HG02938 (cell line): ENCODE measurements around the gene SELENOF.
"Not testable (repeated sequence)": the region's sequence is repeated elsewhere in the genome, so short reads cannot be mapped to it uniquely, and the experiment has no call there.

Source experiments
- ATAC-seq: cut with Tn5 transposase; IDR thresholded peaks from one replicate; pipeline ENCODE4 v1.9.1; 2021; ENCODE audit warnings: mild to moderate bottlenecking, moderate library complexity; ENCODE audit not compliant: unreplicated experiment

Gene SELENOF

GRCh38 chr1:86922445-86922844 lies 8.5 kb upstream of the SELENOF start:
- no peak for ATAC-seq

- no peak for ATAC-seq
These were observed 2.8 kb upstream of the SELENOF start for GRCh38 chr1:86916752-86917151.

- ATAC-seq: no peak
These were observed 1.9 kb upstream of the SELENOF start for GRCh38 chr1:86915737-86916235.

DNA sequence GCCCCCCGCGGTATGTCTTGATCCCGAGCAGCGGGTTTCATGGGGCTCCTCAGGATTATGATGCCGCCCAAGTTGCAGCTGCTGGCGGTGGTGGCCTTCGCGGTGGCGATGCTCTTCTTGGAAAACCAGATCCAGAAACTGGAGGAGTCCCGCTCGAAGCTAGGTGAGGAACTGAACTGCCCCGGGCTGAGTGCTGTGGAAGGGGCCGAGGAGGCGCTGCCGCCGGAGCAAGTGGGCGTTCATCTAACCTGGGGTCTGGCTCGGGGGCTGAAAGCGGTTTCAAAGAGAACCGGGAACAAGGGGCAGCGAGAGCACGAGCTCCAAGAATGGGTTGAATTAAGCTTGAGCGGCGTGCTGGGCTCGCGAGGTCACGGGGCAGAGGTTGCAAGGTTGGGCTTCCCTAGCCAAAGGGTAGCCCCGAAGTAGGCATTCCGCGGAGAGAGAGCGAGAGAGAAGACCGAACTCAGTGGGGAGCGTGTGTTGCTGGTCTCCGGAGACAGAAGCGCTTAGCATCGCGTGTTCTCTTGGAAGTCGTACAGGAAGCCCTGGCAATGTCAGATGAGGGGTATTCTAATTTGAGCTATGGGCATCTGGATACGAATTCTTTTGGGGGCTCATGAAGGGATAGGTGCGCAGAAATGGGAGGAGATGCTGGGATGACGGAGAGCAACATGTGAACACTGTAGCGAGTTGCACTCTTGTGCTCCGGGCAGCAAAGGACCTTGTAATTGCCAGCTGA lies 1.2 kb upstream of the SELENOF start:
- ATAC-seq: peak; percentile 20

GRCh38 chr1:86914601-86914997 lies 673 bp upstream of the SELENOF start, which contains the start of gene HS2ST1:
Gene HS2ST1 (plus strand): TSS chr1:86914635.
- no peak for ATAC-seq

DNA sequence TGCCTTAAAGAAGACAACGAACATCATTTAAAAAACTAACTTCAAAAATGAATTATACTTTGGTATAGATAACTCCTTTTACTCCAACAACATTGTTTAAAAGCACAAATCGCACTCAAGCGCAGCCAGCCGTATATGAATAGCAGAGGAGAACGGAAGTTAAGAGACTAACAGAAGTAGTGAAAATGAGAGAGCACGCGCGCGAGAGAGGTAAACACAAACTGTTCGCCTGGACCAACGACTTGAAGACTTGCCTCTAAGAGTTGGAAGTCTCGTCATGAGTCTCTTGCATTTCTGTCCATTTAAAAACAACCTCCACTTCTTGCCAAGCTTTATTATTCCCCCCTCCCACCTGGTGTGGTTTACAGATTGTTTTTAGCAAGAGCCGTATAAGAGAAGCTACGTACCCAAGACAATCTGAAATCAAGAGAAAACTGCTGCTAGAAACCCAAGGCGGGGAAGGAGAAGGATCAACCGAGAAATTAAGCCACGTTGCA lies 479 bp downstream of the SELENOF start:
- no peak for ATAC-seq

DNA sequence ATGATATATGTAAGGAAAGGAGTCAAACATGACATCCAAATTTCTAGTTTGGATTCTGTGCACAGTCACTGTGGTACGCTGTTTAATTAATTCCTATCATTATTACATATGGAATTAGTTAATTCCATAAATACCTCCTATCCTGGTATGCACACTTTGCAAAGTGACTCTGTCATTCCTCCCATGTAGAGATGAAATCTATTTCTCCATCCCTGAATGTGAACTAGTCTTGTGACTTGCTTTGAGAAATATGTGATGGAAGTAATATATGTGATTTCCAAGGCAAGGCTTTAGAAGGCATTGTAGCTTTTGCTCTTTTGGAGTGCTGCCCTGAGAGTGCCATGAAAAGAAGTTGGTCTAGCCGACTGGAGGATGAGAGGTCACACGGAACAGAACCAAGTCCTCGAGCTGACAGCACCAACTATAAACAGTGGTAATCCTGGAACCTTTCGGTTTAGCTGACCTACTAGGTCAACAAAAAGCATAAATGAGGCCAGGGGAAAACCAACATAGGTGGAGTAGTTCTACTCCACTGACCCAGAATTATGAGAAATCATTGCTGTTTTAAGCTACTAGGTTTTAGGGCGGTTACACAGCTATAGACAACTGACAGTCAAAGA lies 1.5 kb downstream of the SELENOF start:
- ATAC-seq: no peak

DNA sequence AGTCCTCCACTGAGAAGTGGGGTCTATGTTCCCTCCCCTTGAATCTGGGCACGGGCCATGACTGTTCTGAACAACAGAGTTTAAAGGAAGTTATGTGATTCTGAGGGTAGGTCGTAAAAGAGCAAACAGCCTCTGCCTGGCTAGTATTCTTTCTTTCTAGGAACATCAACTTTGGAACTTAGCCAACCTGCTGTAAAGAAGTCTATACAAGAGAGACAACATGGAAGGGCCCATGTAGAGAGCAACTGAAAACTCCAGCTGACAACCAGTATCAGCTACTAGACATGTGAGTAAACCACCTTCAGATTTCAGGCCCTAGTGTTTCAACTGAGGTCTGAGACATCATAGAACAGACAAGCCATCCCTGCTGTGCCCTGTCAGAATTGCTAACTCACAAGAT lies 7.5 kb downstream of the SELENOF start:
- ATAC-seq: no peak

GRCh38 chr1:86905875-86906274 lies 8.1 kb downstream of the SELENOF start:
- no peak for ATAC-seq

GRCh38 chr1:86899401-86899800 lies 14.5 kb downstream of the SELENOF start:
- not testable (repeated sequence) for ATAC-seq

GRCh38 chr1:86888327-86888726 lies 25.6 kb downstream of the SELENOF start:
- ATAC-seq: no peak

- ATAC-seq: peak; percentile 91
These were observed 26.3 kb downstream of the SELENOF start for GRCh38 chr1:86887479-86888162.

GRCh38 chr1:86875722-86876121 lies 38.2 kb downstream of the SELENOF start:
- no peak for ATAC-seq

GRCh38 chr1:86872086-86872485 lies 41.8 kb downstream of the SELENOF start:
- ATAC-seq: no peak

- ATAC-seq: no peak
These were observed 42.9 kb downstream of the SELENOF start for GRCh38 chr1:86871001-86871400.

DNA sequence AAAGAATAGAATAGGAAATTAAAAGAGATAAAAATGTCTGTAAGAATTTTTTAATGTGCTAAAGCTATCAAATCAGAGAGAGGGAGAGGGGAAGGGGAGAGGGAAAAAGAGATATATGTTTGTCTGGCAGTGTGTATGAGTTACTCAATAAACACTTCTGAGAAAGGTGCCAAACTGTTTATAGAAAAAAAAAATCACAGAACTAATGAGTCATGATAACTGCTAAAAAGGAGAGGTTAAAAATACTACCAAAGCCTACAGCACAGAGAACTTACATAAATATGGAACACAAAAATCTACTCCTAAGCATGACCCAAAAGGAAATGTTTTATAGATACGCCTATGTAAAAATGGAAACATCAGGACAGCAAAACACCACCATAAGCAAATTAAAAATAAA lies 45.4 kb downstream of the SELENOF start:
- no peak for ATAC-seq

GRCh38 chr1:86867278-86867677 lies 46.6 kb downstream of the SELENOF start:
- not testable (repeated sequence) for ATAC-seq

DNA sequence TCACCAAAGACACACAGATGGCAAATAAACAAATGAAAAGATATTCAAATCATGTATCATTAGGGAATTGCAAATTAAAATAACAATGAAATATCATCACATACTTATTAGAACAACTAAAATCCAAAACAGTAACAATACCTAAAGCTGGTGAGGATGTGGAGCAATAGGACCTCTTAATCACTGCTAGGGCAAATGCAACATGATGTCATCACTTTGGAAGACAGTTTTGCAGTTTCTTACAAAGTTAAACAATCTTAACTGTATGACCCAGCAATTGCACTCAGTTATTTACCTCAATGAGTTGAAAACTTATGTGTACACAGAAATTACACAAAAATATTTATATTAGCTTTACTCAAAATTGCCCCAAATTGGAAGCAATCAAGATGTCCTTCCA lies 47.3 kb downstream of the SELENOF start:
- peak; percentile 23 for ATAC-seq

GRCh38 chr1:86865973-86866637 lies 47.8 kb downstream of the SELENOF start:
- ATAC-seq: peak; percentile 43

GRCh38 chr1:86862920-86863319 lies 51.0 kb downstream of the SELENOF start:
- no peak for ATAC-seq

GRCh38 chr1:86861424-86861823 lies 52.5 kb downstream of the SELENOF start:
- ATAC-seq: no peak
